SU-DHL-6 (cell line): ENCODE data around the gene RNGTT.

Source experiments
- CTCF ChIP-seq: fragments of 200-600 bp; sonication (generic); IDR thresholded peaks from one replicate; pipeline ENCODE4 v1.5.1; 2017; ENCODE audit warnings: antibody characterized with exemption, mild to moderate bottlenecking, low read length, moderate library complexity; ENCODE audit not compliant: insufficient read depth, poor library complexity, severe bottlenecking
- EZH2phosphoT487 ChIP-seq: fragments of 200-600 bp; sonication (generic), shearing (Covaris generic); conservative IDR thresholded peaks from 2 replicates; pipeline ENCODE4 v1.6.1; 2018; ENCODE audit warnings: mild to moderate bottlenecking, antibody characterized with exemption, low read length, moderate library complexity, mixed read lengths

GRCh38 chr6:88964509-88964908 lies 1.1 kb upstream of the RNGTT start:
- no peak for TF ChIP-seq EZH2phosphoT487
- no peak for TF ChIP-seq CTCF
